K562 (cell line): ENCODE results near the gene CHCHD5. TPM values are rescaled to one million over a fixed set of nuclear protein-coding genes. Genes with fewer than 3 reads are reported as not detected.
A peak's percentile ranks its signal among the peaks of the same experiment; 100 is the strongest.

ENCODE experiments used
- BMI1 ChIP-seq: fragments of 150-350 bp; IDR thresholded peaks from 2 replicates; pipeline ENCODE4 v1.6.1; 2014; ENCODE audit warnings: low read length
- BRD9 ChIP-seq: fragments of 450-650 bp; IDR thresholded peaks from 2 replicates; pipeline ENCODE4 v1.6.1; 2018; ENCODE audit warnings: low read depth; ENCODE audit not compliant: partially characterized antibody
- CTCFL ChIP-seq: IDR thresholded peaks from 2 replicates; pipeline ENCODE4 v1.6.1; 2011; ENCODE audit warnings: borderline replicate concordance, low read depth, mild to moderate bottlenecking, moderate library complexity, low read length; ENCODE audit not compliant: insufficient read depth, poor library complexity, severe bottlenecking
- DEAF1 ChIP-seq: fragments of 450-650 bp; formaldehyde crosslinking; IDR thresholded peaks from 2 replicates; pipeline ENCODE4 v1.4.0; 2020; ENCODE audit warnings: mild to moderate bottlenecking, moderate library complexity
- ESRRA ChIP-seq: fragments of 450-650 bp; IDR thresholded peaks from 2 replicates; pipeline ENCODE4 v1.6.1; 2014; ENCODE audit warnings: low read depth, mild to moderate bottlenecking, moderate library complexity, borderline replicate concordance
- FOXA3 ChIP-seq, 2 experiments: fragments of 450-650 bp in 1 of 2; sonication (generic) in 1 of 2; formaldehyde crosslinking; IDR thresholded peaks in 1 of 2; conservative IDR thresholded peaks in 1 of 2; 2 replicates each; pipeline versions ENCODE4 v1.4.0 to v1.8.0; 2020 to 2022; ENCODE audit warnings: mild to moderate bottlenecking in 2 of 2, missing genetic modification reagents in 1 of 2
- HIVEP1 ChIP-seq: fragments of 250-450 bp; sonication (Bioruptor Pico); IDR thresholded peaks from 2 replicates; pipeline ENCODE4 v1.4.0; 2020; ENCODE audit warnings: mild to moderate bottlenecking
- HNRNPLL ChIP-seq: fragments of 200-400 bp; formaldehyde crosslinking; IDR thresholded peaks from 2 replicates; pipeline ENCODE4 v1.6.1; 2017; ENCODE audit warnings: low read length, low read depth, mild to moderate bottlenecking; ENCODE audit not compliant: poor library complexity, severe bottlenecking
- KDM5B ChIP-seq: fragments of 200-600 bp; sonication (generic); IDR thresholded peaks from 2 replicates; pipeline ENCODE4 v1.6.1; 2012; ENCODE audit warnings: low read depth, mild to moderate bottlenecking, moderate library complexity, low read length, control low read depth, inconsistent platforms; ENCODE audit not compliant: insufficient replicate concordance
- NR4A1 ChIP-seq, 2 experiments: fragments of 250-450 bp in 1 of 2; fragments of 450-650 bp in 1 of 2; sonication (Bioruptor Pico) in 1 of 2; IDR thresholded peaks; 2 replicates each; pipeline versions ENCODE4 v1.4.0 to v1.6.1; 2016 to 2020; ENCODE audit warnings: mild to moderate bottlenecking in 2 of 2, missing compliant biosample characterization in 1 of 2, missing genetic modification characterization in 1 of 2, moderate library complexity in 1 of 2
- PHF20 ChIP-seq: fragments of 450-650 bp; IDR thresholded peaks from 2 replicates; pipeline ENCODE4 v1.6.1; 2018; ENCODE audit not compliant: partially characterized antibody
- RBM22 ChIP-seq: fragments of 200-400 bp; formaldehyde crosslinking; IDR thresholded peaks from 2 replicates; pipeline ENCODE4 v1.6.1; 2018; ENCODE audit warnings: low read length, low read depth; ENCODE audit not compliant: poor library complexity, severe bottlenecking
- RBM39 ChIP-seq: fragments of 200-400 bp; formaldehyde crosslinking; optimal IDR thresholded peaks from 2 replicates; pipeline ENCODE3; 2018; ENCODE audit warnings: low read depth, low read length
- SIX5 ChIP-seq, 2 experiments: IDR thresholded peaks; 2 replicates each; pipeline ENCODE4 v1.6.1; 2011; ENCODE audit warnings: low read length in 2 of 2, borderline replicate concordance in 1 of 2, low read depth in 1 of 2, mild to moderate bottlenecking in 1 of 2, moderate library complexity in 1 of 2; ENCODE audit not compliant: insufficient read depth in 1 of 2
- SMAD4 ChIP-seq: fragments of 250-450 bp; sonication (Bioruptor Pico); conservative IDR thresholded peaks from 2 replicates; pipeline ENCODE4 v1.8.0; 2021; ENCODE audit warnings: inconsistent platforms, mild to moderate bottlenecking, moderate library complexity
- SMARCC2 ChIP-seq: fragments of 450-650 bp; IDR thresholded peaks from 2 replicates; pipeline ENCODE4 v1.6.1; 2017; ENCODE audit warnings: antibody characterized with exemption, moderate library complexity, mild to moderate bottlenecking, low read depth
- SNRNP70 ChIP-seq: fragments of 200-400 bp; formaldehyde crosslinking; optimal IDR thresholded peaks from 2 replicates; pipeline ENCODE3; 2017; ENCODE audit warnings: low read depth, low read length
- TBP ChIP-seq: optimal IDR thresholded peaks from 2 replicates; pipeline ENCODE3; 2011; ENCODE audit warnings: low read depth, low read length, improper control_type of control experiment
- TEAD1 ChIP-seq, 2 experiments: fragments of 450-650 bp in 1 of 2; sonication (generic) in 1 of 2; formaldehyde crosslinking; IDR thresholded peaks; 2 replicates each; pipeline versions ENCODE4 v1.4.0 to v1.8.0; 2020 to 2022; ENCODE audit warnings: mild to moderate bottlenecking in 2 of 2, missing genetic modification reagents in 1 of 2
- ZBTB7A ChIP-seq: IDR thresholded peaks from 2 replicates; pipeline ENCODE4 v1.6.1; 2011; ENCODE audit warnings: low read depth, mild to moderate bottlenecking, low read length, moderate library complexity, borderline replicate concordance; ENCODE audit not compliant: control insufficient read depth
- ZC3H11A ChIP-seq: IDR thresholded peaks from 2 replicates; pipeline ENCODE4 v1.6.1; 2012; ENCODE audit warnings: low read depth, low read length, improper control_type of control experiment
- ZEB2 ChIP-seq: fragments of 450-650 bp; IDR thresholded peaks from 2 replicates; pipeline ENCODE4 v1.6.1; 2016
- ZNF311 ChIP-seq: fragments of 250-450 bp; sonication (Bioruptor Pico); IDR thresholded peaks from 2 replicates; pipeline ENCODE4 v1.4.0; 2020; ENCODE audit warnings: mild to moderate bottlenecking, moderate library complexity
- ZNF551 ChIP-seq: fragments of 250-450 bp; sonication (Bioruptor Pico); IDR thresholded peaks from 2 replicates; pipeline ENCODE4 v1.5.0; 2021; ENCODE audit warnings: mild to moderate bottlenecking, moderate library complexity
- polyA plus RNA-seq, 8 experiments: library from polyadenylated mRNA; depleted of rRNA in 4 of 8; stranded (reverse) in 5 of 8; unstranded in 3 of 8; fragments of >200 nt; fragmentation: Nextera tagmentation in 2 of 8; fragmentation: Illumina TruSeq in 1 of 8; extraction: Ambion mirVana in 2 of 8; extraction: Trizol in 1 of 8; gene quantifications; 2 replicates each; pipeline versions ENCODE4 v1.2.1 to v1.2.3, GENCODE V29; 2011 to 2014; ENCODE audit warnings: inconsistent platforms in 1 of 8, missing spikeins in 1 of 8
- total RNA-seq, 7 experiments: library from RNA; depleted of rRNA in 6 of 7; stranded (reverse); fragments of >200 nt in 6 of 7; fragmentation: Illumina TruSeq in 2 of 7; extraction: Trizol in 2 of 7; gene quantifications; 2 replicates each; pipeline versions ENCODE4 v1.2.1 to v1.2.3, GENCODE V29; 2011 to 2021; ENCODE audit warnings: low replicate concordance in 1 of 7

CHCHD5 gene
- total and polyA plus RNA-seq, 9 of the 15 experiments (the other 6 are each of a cell fraction or from before 2014, with no cell fraction given) = 7.4 to 79.3 (median 33.4) TPM

- peak; percentile 36 for TF ChIP-seq CTCFL
- no peak for TF ChIP-seq BRD9
- peak; percentile 80 for TF ChIP-seq ZEB2
- TF ChIP-seq PHF20 = peak; percentile 66
- TF ChIP-seq KDM5B = peak; percentile 54
- no peak for TF ChIP-seq HIVEP1
- no peak for TF ChIP-seq BMI1
- no peak for TF ChIP-seq SNRNP70
- TF ChIP-seq SMAD4 (CRISPR knock-in tag) = peak; percentile 39; the same call in 1 of the 2 replicates
- peak; percentile 19 for TF ChIP-seq RBM22
- TF ChIP-seq ZBTB7A = peak; percentile 50; the same call in 1 of the 2 replicates
- TF ChIP-seq FOXA3 (CRISPR knock-in tag; conservative IDR thresholded peaks at IDR 0.05 in 1 of 2, IDR thresholded peaks at IDR 0.05 in 1 of 2) = no peak; a peak in 1 of 4 replicates
- TF ChIP-seq SMARCC2 = no peak
- peak in 1 of 2 experiments; percentile 68; a peak in 2 of 4 replicates for TF ChIP-seq TEAD1 (CRISPR knock-in tag; IDR thresholded peaks at IDR 0.05)
- TF ChIP-seq SIX5 (IDR thresholded peaks at IDR 0.05; ENCODE audit: borderline replicate concordance in 1 of 2, insufficient read depth in 1 of 2, low read depth in 1 of 2, low read length in 2 of 2) = peak; percentile 81 to 89; a peak in 3 of 4 replicates
- no peak for TF ChIP-seq DEAF1 (CRISPR knock-in tag)
- no peak for TF ChIP-seq RBM39
- no peak for TF ChIP-seq ZNF311
- no peak for TF ChIP-seq NR4A1 (CRISPR knock-in tag; IDR thresholded peaks at IDR 0.05)
- no peak for TF ChIP-seq NR4A1 (tag; IDR thresholded peaks at IDR 0.05)
- TF ChIP-seq ZC3H11A = no peak
- no peak for TF ChIP-seq ZNF551 (CRISPR knock-in tag)
- TF ChIP-seq TBP = peak; percentile 54
- peak; percentile 89 for TF ChIP-seq ESRRA
- TF ChIP-seq HNRNPLL = peak; percentile 38
These were observed 42.1 kb upstream of the CHCHD5 start, which contains the start of gene POLR1B (continued) for GRCh38 chr2:112542123-112542983.
